Type B pancreatic cell (in vitro differentiated cells): ENCODE data around the gene C10orf105. TPM values are rescaled to one million over a fixed set of nuclear protein-coding genes. Genes with fewer than 3 reads are reported as not detected.
A peak's percentile ranks its signal among the peaks of the same experiment; 100 is the strongest.

Source experiments
- DNase-seq: peaks from one replicate; pipeline ENCODE4 v3.0.0; 2021; ENCODE audit warnings: mixed read lengths; ENCODE audit not compliant: unreplicated experiment; ENCODE audit errors: extremely low spot score
- H3K27ac Mint-ChIP-seq: 2 replicates; pipeline ENCODE4 v1.8.0; 2021; ENCODE audit warnings: mild to moderate bottlenecking, mixed read lengths
- H3K27me3 Mint-ChIP-seq: 2 replicates; pipeline ENCODE4 v1.8.0; 2021; ENCODE audit warnings: mixed read lengths
- H3K36me3 Mint-ChIP-seq: 2 replicates; pipeline ENCODE4 v1.8.0; 2021; ENCODE audit warnings: mixed read lengths
- H3K4me1 Mint-ChIP-seq: one replicate; pipeline ENCODE4 v1.8.0; 2021; ENCODE audit warnings: mixed read lengths; ENCODE audit not compliant: unreplicated experiment
- H3K4me3 Mint-ChIP-seq: 2 replicates; pipeline ENCODE4 v1.8.0; 2021; ENCODE audit warnings: mild to moderate bottlenecking, mixed read lengths
- H3K9me3 Mint-ChIP-seq: 2 replicates; pipeline ENCODE4 v1.8.0; 2021; ENCODE audit warnings: mixed read lengths
- CTCF ChIP-seq: fragments of 200-600 bp; sonication (generic); conservative IDR thresholded peaks from 2 replicates; pipeline ENCODE4 v1.5.0; 2021; ENCODE audit warnings: antibody characterized with exemption, mild to moderate bottlenecking
- total RNA-seq: library from RNA; stranded (reverse); gene quantifications from 2 replicates; pipeline ENCODE4 v1.2.1, GENCODE V29; 2021; ENCODE audit warnings: low replicate concordance

Gene C10orf105
- total RNA-seq, 1 donor from 2014 or later, result 0.31 TPM

- H3K27me3 Mint-ChIP-seq, result no peaks in the 10 kb centered on the region
- DNase-seq, result no peak
- no peak overlapping the region for H3K4me3 Mint-ChIP-seq
- H3K4me1 Mint-ChIP-seq, result peaks cover 19% of the 10 kb centered on the region
- no peaks in the 10 kb centered on the region for H3K9me3 Mint-ChIP-seq
- TF ChIP-seq CTCF, result no peak
- H3K36me3 Mint-ChIP-seq, result no peaks in the 10 kb centered on the region
- peak overlapping the region; percentile 59 for H3K27ac Mint-ChIP-seq
These were observed 17.6 kb upstream of the C10orf105 start for GRCh38 chr10:71737001-71737833.

GRCh38 chr10:71736570-71736952, 17.0 kb upstream of the C10orf105 start:
- DNase-seq, result no peak
- TF ChIP-seq CTCF, result no peak
- H3K27me3 Mint-ChIP-seq, result no peaks in the 10 kb centered on the region

GRCh38 chr10:71735709-71736569, 16.4 kb upstream of the C10orf105 start:
- Mint-ChIP-seq H3K36me3 (no peaks in the 10 kb centered on the region), H3K4me1 (peaks cover 19% of the 10 kb centered on the region), H3K27ac (peak overlapping the region; percentile 59), H3K27me3 (no peaks in the 10 kb centered on the region), H3K4me3 (no peak overlapping the region), H3K9me3 (no peaks in the 10 kb centered on the region)
- no peak for DNase-seq
- no peak for TF ChIP-seq CTCF

More at GRCh38 chr10:71736570-71736952, 17.0 kb upstream of the C10orf105 start:
- H3K4me3 Mint-ChIP-seq, result no peak overlapping the region
- H3K9me3 Mint-ChIP-seq, result no peaks in the 10 kb centered on the region
- no peaks in the 10 kb centered on the region for H3K36me3 Mint-ChIP-seq
- peaks cover 19% of the 10 kb centered on the region for H3K4me1 Mint-ChIP-seq
- H3K27ac Mint-ChIP-seq, result peak overlapping the region; percentile 59

- no peaks in the 10 kb centered on the region for H3K27me3 Mint-ChIP-seq
- H3K9me3 Mint-ChIP-seq, result no peaks in the 10 kb centered on the region
- H3K4me3 Mint-ChIP-seq, result no peak overlapping the region
- no peak overlapping the region for H3K27ac Mint-ChIP-seq
- no peak for TF ChIP-seq CTCF
- H3K4me1 Mint-ChIP-seq, result peaks cover 15% of the 10 kb centered on the region
- no peak for DNase-seq
- no peaks in the 10 kb centered on the region for H3K36me3 Mint-ChIP-seq
These were observed 15.2 kb upstream of the C10orf105 start for GRCh38 chr10:71734797-71735196.

- no peak overlapping the region for H3K4me3 Mint-ChIP-seq
- TF ChIP-seq CTCF, result no peak
- H3K27me3 Mint-ChIP-seq, result no peaks in the 10 kb centered on the region
- H3K36me3 Mint-ChIP-seq, result no peaks in the 10 kb centered on the region
- no peak for DNase-seq
- no peak overlapping the region for H3K27ac Mint-ChIP-seq
- no peaks in the 10 kb centered on the region for H3K9me3 Mint-ChIP-seq
- H3K4me1 Mint-ChIP-seq, result peaks cover 14% of the 10 kb centered on the region
These were observed 12.2 kb upstream of the C10orf105 start for GRCh38 chr10:71731791-71732190.
